ENCODE data around the gene COL17A1. TPM values are rescaled to one million over a fixed set of nuclear protein-coding genes. Genes with fewer than 3 reads are reported as not detected.
A peak's percentile ranks its signal among the peaks of the same experiment; 100 is the strongest.

Gene COL17A1
- total and polyA plus RNA-seq, 9 of the 15 experiments (the other 6 are each of a cell fraction or from before 2014, with no cell fraction given) = not detected

- BruUV-seq (replicated peaks) = no TSS peak
Measured at GRCh38 chr10:104098358-104098925, 12.8 kb upstream of the COL17A1 start.

GRCh38 chr10:104096692-104097091 is 11.0 kb upstream of the COL17A1 start:
- H3K9me3 ChIP-seq (replicated peaks; ENCODE audit: control insufficient read depth, insufficient read depth, low read depth, low read length) = no peaks in the 10 kb centered on the region; the same call in none of the 2 replicates
- ATAC-seq (no peak), FAIRE-seq (no peak), DNase-seq (ENCODE audit: extremely low read depth in 1 of 4, low spot score in 3 of 4) (no peak)
- H3K9ac ChIP-seq (ENCODE audit: insufficient read depth in 1 of 2, low read depth in 2 of 2, low read length in 2 of 2) = no peak overlapping the region
- no TSS peak for BruUV-seq (replicated peaks)
- no peaks in the 10 kb centered on the region for H3K36me3 ChIP-seq (ENCODE audit: control insufficient read depth, insufficient read depth, low read length)
- no peaks in the 10 kb centered on the region for H3K9me1 ChIP-seq (ENCODE audit: control insufficient read depth, insufficient read depth, low read length)
- H3K4me2 ChIP-seq (ENCODE audit: insufficient read depth, low read length) = no peak overlapping the region
- ChIA-PET CTCF (ENCODE audit: low intra/inter-chr PET ratio) (no interaction called here), POLR2A (no interaction called here)
- in situ Hi-C loops (cut with MboI) (no loop called here), intact Hi-C loops (cut with micrococcal nuclease) (no loop called here)
- H3K79me2 ChIP-seq (ENCODE audit: control insufficient read depth, insufficient read depth, low read length) = no peaks in the 10 kb centered on the region
- H2AFZ ChIP-seq (ENCODE audit: low read depth, low read length) = no peak overlapping the region
- WGBS (ENCODE audit: insufficient coverage, low coverage, missing lambda C conversion rate) = 0% methylated on average over 2 of the region's 2 CpGs
- no peak overlapping the region for H3K27ac ChIP-seq (ENCODE audit: extremely low read depth, low read depth, low read length)
- H3K4me1 ChIP-seq (replicated peaks in 1 of 2; ENCODE audit: control insufficient read depth in 2 of 2, insufficient read depth in 2 of 2, low read length in 2 of 2) = no peaks in the 10 kb centered on the region
- no peaks in the 10 kb centered on the region for H4K20me1 ChIP-seq (replicated peaks; ENCODE audit: control insufficient read depth, insufficient read depth, low read length)
- H3K27me3 ChIP-seq (ENCODE audit: control insufficient read depth in 2 of 2, insufficient read depth in 2 of 2, low read length in 2 of 2) = no peaks in the 10 kb centered on the region
- H3K4me3 ChIP-seq = no peak overlapping the region
- TF ChIP-seq KAT8 (IDR thresholded peaks at IDR 0.05; ENCODE audit: low read depth) = no peak

More at GRCh38 chr10:104098358-104098925, 12.8 kb upstream of the COL17A1 start:
- no peak overlapping the region for H3K9ac ChIP-seq (ENCODE audit: insufficient read depth in 1 of 2, low read depth in 2 of 2, low read length in 2 of 2)
- ATAC-seq (no peak), FAIRE-seq (no peak), DNase-seq (ENCODE audit: extremely low read depth in 1 of 4, low spot score in 3 of 4) (no peak)
- CTCF ChIA-PET (ENCODE audit: low intra/inter-chr PET ratio) = no interaction called here
- intact Hi-C loops (cut with micrococcal nuclease) (no loop called here), in situ Hi-C loops (cut with MboI) (no loop called here)
- H2AFZ ChIP-seq (ENCODE audit: low read depth, low read length) = no peak overlapping the region
- no peaks in the 10 kb centered on the region for H4K20me1 ChIP-seq (replicated peaks; ENCODE audit: control insufficient read depth, insufficient read depth, low read length)
- no peaks in the 10 kb centered on the region; the same call in none of the 2 replicates for H3K9me3 ChIP-seq (replicated peaks; ENCODE audit: control insufficient read depth, insufficient read depth, low read depth, low read length)
- no peak overlapping the region for H3K4me2 ChIP-seq (ENCODE audit: insufficient read depth, low read length)
- no peaks in the 10 kb centered on the region for H3K36me3 ChIP-seq (ENCODE audit: control insufficient read depth, insufficient read depth, low read length)
- WGBS (ENCODE audit: insufficient coverage, low coverage, missing lambda C conversion rate) = 6% methylated on average over 4 of the region's 4 CpGs
- TF ChIP-seq CEBPG (CRISPR knock-in tag; IDR thresholded peaks at IDR 0.05) = no peak
- TF ChIP-seq CEBPG (tag; conservative IDR thresholded peaks at IDR 0.05 in 1 of 2, IDR thresholded peaks at IDR 0.05 in 1 of 2) = peak; percentile 56 to 65
- TF ChIP-seq KLF13 (tag; IDR thresholded peaks at IDR 0.05; ENCODE audit: borderline replicate concordance, low read depth) = no peak
- H3K9me1 ChIP-seq (ENCODE audit: control insufficient read depth, insufficient read depth, low read length) = no peaks in the 10 kb centered on the region
- no peaks in the 10 kb centered on the region for H3K27me3 ChIP-seq (ENCODE audit: control insufficient read depth in 2 of 2, insufficient read depth in 2 of 2, low read length in 2 of 2)
- POLR2A ChIA-PET = no interaction called here
- H3K4me1 ChIP-seq (replicated peaks in 1 of 2; ENCODE audit: control insufficient read depth in 2 of 2, insufficient read depth in 2 of 2, low read length in 2 of 2) = no peaks in the 10 kb centered on the region
- H3K79me2 ChIP-seq (ENCODE audit: control insufficient read depth, insufficient read depth, low read length) = no peaks in the 10 kb centered on the region
- H3K4me3 ChIP-seq = no peak overlapping the region
- H3K27ac ChIP-seq (ENCODE audit: extremely low read depth, low read depth, low read length) = no peak overlapping the region
